H1 (cell line): ENCODE measurements around the gene LYRM4. TPM values are rescaled to one million over a fixed set of nuclear protein-coding genes. Genes with fewer than 3 reads are reported as not detected.

Experiments
- BACH1 ChIP-seq: IDR thresholded peaks from 2 replicates; pipeline ENCODE4 v1.6.1; 2012; ENCODE audit warnings: low read length, improper control_type of control experiment
- CBX8 ChIP-seq: fragments of 300-800, 300-1000 bp; sonication (generic); IDR thresholded peaks from 2 replicates; pipeline ENCODE4 v1.7.1; 2016; ENCODE audit warnings: low read depth, low read length, borderline replicate concordance
- EP300 ChIP-seq, 2 experiments: IDR thresholded peaks; 1 replicate in 1 of 2; 2 replicates in 1 of 2; pipeline ENCODE4 v1.6.1; 2011 to 2012; ENCODE audit warnings: low read depth in 2 of 2, low read length in 2 of 2, mild to moderate bottlenecking in 2 of 2, borderline replicate concordance in 1 of 2, inconsistent platforms in 1 of 2, moderate library complexity in 1 of 2
- PHF8 ChIP-seq: fragments of 200-600 bp; sonication (generic); conservative IDR thresholded peaks from 2 replicates; pipeline ENCODE4 v1.7.1; 2012; ENCODE audit warnings: low read depth, mild to moderate bottlenecking, inconsistent platforms, low read length, moderate library complexity
- SIX5 ChIP-seq: IDR thresholded peaks from 2 replicates; pipeline ENCODE4 v1.6.1; 2011; ENCODE audit warnings: mild to moderate bottlenecking, low read depth, low read length
- SRF ChIP-seq: IDR thresholded peaks from 2 replicates; pipeline ENCODE4 v1.6.1; 2011; ENCODE audit warnings: mild to moderate bottlenecking, low read depth, low read length, moderate library complexity
- SUZ12 ChIP-seq: fragments of 200-600 bp; sonication (generic); IDR thresholded peaks from 2 replicates; pipeline ENCODE4 v1.6.1; 2012; ENCODE audit warnings: mild to moderate bottlenecking, inconsistent platforms, low read length, moderate library complexity, mixed read lengths
- polyA plus RNA-seq, 7 experiments: library from polyadenylated mRNA; depleted of rRNA in 3 of 7; stranded (reverse) in 5 of 7; unstranded in 2 of 7; fragments of >200 nt in 5 of 7; fragments of 200-250 nt in 2 of 7; gene quantifications; 1 replicate in 5 of 7; 2 replicates in 1 of 7; 4 replicates in 1 of 7; pipeline versions ENCODE4 v1.2.1 to v1.2.3, GENCODE V29; 2011 to 2013; ENCODE audit warnings: missing spikeins in 2 of 7, mixed read lengths in 2 of 7
- total RNA-seq: library from RNA; stranded (reverse); fragmentation: NEBNext Ultra II Directional; extraction: Animal tissue kit (Norgen Biotek cat#: 25700); gene quantifications from 2 replicates; pipeline ENCODE4 v1.2.1, GENCODE V29; 2021
- TF ChIP-seq, protein P1 (sequence below): fragments of 300-600 bp; sonication (generic); IDR thresholded peaks from 2 replicates; pipeline ENCODE4 v1.7.1; 2012; ENCODE audit warnings: low read length, moderate library complexity, mild to moderate bottlenecking, inconsistent platforms; ENCODE audit not compliant: insufficient replicate concordance
- TF ChIP-seq, protein P2 (sequence below): IDR thresholded peaks from 2 replicates; pipeline ENCODE4 v1.6.1; 2012; ENCODE audit warnings: low read length, inconsistent platforms

The LYRM4 gene
- total and polyA plus RNA-seq, 2 of the 8 experiments (the other 6 are each of a cell fraction or from before 2014, with no cell fraction given): 56.6 to 62.8 TPM

DNA sequence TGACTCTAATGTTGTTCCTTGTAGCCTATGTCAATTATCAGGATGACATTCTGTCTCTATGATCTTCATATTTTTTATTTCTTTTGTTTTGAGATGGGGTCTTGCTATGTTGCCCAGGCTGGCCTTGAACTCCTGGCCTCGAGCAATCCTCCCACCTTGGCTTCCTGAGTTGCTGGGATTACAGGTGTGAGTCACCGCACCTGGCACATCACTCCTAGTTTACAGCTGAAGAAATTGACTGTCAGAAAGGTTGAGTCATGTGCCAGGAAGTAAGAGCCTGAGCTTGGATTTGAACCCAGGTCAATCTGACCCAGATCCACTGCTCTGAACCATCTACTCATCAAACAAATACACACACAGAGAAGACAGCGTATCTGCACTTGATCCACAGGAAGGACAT, 161.2 kb downstream of the LYRM4 start (continued):
- TF ChIP-seq, protein P1, sequence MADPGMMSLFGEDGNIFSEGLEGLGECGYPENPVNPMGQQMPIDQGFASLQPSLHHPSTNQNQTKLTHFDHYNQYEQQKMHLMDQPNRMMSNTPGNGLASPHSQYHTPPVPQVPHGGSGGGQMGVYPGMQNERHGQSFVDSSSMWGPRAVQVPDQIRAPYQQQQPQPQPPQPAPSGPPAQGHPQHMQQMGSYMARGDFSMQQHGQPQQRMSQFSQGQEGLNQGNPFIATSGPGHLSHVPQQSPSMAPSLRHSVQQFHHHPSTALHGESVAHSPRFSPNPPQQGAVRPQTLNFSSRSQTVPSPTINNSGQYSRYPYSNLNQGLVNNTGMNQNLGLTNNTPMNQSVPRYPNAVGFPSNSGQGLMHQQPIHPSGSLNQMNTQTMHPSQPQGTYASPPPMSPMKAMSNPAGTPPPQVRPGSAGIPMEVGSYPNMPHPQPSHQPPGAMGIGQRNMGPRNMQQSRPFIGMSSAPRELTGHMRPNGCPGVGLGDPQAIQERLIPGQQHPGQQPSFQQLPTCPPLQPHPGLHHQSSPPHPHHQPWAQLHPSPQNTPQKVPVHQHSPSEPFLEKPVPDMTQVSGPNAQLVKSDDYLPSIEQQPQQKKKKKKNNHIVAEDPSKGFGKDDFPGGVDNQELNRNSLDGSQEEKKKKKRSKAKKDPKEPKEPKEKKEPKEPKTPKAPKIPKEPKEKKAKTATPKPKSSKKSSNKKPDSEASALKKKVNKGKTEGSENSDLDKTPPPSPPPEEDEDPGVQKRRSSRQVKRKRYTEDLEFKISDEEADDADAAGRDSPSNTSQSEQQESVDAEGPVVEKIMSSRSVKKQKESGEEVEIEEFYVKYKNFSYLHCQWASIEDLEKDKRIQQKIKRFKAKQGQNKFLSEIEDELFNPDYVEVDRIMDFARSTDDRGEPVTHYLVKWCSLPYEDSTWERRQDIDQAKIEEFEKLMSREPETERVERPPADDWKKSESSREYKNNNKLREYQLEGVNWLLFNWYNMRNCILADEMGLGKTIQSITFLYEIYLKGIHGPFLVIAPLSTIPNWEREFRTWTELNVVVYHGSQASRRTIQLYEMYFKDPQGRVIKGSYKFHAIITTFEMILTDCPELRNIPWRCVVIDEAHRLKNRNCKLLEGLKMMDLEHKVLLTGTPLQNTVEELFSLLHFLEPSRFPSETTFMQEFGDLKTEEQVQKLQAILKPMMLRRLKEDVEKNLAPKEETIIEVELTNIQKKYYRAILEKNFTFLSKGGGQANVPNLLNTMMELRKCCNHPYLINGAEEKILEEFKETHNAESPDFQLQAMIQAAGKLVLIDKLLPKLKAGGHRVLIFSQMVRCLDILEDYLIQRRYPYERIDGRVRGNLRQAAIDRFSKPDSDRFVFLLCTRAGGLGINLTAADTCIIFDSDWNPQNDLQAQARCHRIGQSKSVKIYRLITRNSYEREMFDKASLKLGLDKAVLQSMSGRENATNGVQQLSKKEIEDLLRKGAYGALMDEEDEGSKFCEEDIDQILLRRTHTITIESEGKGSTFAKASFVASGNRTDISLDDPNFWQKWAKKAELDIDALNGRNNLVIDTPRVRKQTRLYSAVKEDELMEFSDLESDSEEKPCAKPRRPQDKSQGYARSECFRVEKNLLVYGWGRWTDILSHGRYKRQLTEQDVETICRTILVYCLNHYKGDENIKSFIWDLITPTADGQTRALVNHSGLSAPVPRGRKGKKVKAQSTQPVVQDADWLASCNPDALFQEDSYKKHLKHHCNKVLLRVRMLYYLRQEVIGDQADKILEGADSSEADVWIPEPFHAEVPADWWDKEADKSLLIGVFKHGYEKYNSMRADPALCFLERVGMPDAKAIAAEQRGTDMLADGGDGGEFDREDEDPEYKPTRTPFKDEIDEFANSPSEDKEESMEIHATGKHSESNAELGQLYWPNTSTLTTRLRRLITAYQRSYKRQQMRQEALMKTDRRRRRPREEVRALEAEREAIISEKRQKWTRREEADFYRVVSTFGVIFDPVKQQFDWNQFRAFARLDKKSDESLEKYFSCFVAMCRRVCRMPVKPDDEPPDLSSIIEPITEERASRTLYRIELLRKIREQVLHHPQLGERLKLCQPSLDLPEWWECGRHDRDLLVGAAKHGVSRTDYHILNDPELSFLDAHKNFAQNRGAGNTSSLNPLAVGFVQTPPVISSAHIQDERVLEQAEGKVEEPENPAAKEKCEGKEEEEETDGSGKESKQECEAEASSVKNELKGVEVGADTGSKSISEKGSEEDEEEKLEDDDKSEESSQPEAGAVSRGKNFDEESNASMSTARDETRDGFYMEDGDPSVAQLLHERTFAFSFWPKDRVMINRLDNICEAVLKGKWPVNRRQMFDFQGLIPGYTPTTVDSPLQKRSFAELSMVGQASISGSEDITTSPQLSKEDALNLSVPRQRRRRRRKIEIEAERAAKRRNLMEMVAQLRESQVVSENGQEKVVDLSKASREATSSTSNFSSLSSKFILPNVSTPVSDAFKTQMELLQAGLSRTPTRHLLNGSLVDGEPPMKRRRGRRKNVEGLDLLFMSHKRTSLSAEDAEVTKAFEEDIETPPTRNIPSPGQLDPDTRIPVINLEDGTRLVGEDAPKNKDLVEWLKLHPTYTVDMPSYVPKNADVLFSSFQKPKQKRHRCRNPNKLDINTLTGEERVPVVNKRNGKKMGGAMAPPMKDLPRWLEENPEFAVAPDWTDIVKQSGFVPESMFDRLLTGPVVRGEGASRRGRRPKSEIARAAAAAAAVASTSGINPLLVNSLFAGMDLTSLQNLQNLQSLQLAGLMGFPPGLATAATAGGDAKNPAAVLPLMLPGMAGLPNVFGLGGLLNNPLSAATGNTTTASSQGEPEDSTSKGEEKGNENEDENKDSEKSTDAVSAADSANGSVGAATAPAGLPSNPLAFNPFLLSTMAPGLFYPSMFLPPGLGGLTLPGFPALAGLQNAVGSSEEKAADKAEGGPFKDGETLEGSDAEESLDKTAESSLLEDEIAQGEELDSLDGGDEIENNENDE: no peak
- no peak for TF ChIP-seq SUZ12
- TF ChIP-seq SRF: no peak
- TF ChIP-seq SIX5: no peak
- TF ChIP-seq, protein P2, sequence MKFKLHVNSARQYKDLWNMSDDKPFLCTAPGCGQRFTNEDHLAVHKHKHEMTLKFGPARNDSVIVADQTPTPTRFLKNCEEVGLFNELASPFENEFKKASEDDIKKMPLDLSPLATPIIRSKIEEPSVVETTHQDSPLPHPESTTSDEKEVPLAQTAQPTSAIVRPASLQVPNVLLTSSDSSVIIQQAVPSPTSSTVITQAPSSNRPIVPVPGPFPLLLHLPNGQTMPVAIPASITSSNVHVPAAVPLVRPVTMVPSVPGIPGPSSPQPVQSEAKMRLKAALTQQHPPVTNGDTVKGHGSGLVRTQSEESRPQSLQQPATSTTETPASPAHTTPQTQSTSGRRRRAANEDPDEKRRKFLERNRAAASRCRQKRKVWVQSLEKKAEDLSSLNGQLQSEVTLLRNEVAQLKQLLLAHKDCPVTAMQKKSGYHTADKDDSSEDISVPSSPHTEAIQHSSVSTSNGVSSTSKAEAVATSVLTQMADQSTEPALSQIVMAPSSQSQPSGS: no peak
- TF ChIP-seq EP300 (IDR thresholded peaks at IDR 0.05; ENCODE audit: borderline replicate concordance in 1 of 2, low read depth in 2 of 2, low read length in 2 of 2): no peak
- TF ChIP-seq PHF8: no peak
- no peak for TF ChIP-seq CBX8
- no peak for TF ChIP-seq BACH1
